Stimulated activated CD4-positive, alpha-beta T cell treated with anti-CD3 and anti-CD28 coated beads, TNF-alpha, amount 100 ng/mL, for 1 hour (primary cell): ENCODE results near the gene GAB1.
"Not testable (repeated sequence)": the region's sequence is repeated elsewhere in the genome, so short reads cannot be mapped to it uniquely, and the experiment has no call there.

ENCODE experiments used
- DNase-seq, 3 donors: peaks; one replicate each; pipeline ENCODE4 v3.0.0-alpha.2; 2020; ENCODE audit warnings: low read depth in 3 of 3, low spot score in 1 of 3

The GAB1 gene

GRCh38 chr4:143337600-143338287 is 1.1 kb downstream of the GAB1 start:
- no peak for DNase-seq

GRCh38 chr4:143338313-143338712 is 1.6 kb downstream of the GAB1 start:
- DNase-seq = no peak

GRCh38 chr4:143339497-143339896 is 2.8 kb downstream of the GAB1 start:
- DNase-seq = no peak

GRCh38 chr4:143341186-143341755 is 4.6 kb downstream of the GAB1 start:
- DNase-seq = no peak

DNA sequence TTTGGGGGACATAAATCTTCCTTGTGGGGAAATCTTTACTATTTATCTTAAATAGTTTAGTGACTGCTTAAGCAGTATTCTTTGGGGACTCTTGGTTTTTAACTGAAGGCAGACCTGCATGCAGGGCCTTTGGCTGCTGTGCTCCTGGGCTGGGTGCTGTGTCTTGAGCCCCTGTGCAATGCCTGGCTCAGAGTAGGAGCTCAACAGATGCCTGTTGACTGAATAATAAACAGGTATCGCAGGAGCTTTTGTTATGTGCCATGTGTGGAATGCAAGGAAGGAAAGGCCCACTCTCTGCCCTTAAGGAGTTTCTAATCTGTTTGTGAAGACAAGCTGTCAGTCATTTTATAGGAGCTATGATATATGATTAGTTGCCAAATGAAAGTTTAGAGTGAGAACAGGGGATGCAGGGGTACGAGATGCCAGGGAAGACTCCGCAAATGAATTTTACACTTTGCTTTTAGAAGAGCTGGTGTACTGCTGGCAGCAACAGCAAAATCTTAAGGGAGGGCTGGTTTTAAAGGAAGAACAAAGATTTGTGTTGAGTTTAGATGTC is 6.7 kb downstream of the GAB1 start:
- no peak for DNase-seq

DNA sequence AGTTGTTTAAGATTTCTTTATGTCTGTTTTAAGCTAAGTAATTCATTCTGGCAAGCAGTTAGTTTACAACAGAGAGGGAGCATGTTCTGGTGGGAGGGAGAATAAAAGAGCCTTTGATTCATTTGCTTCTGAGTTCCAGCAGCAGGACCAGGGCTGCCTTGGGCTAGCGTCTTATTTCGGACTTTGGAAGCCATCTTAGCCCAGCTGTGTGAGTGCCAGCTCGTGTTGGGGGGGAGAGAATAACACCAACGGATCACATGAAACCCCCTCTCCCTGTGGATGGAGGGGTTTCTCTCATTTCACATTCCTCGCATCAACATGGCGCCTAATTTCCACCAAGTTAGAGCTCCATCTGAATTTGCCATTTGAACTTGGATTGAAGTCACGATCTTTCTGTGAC is 7.4 kb downstream of the GAB1 start:
- no peak for DNase-seq

DNA sequence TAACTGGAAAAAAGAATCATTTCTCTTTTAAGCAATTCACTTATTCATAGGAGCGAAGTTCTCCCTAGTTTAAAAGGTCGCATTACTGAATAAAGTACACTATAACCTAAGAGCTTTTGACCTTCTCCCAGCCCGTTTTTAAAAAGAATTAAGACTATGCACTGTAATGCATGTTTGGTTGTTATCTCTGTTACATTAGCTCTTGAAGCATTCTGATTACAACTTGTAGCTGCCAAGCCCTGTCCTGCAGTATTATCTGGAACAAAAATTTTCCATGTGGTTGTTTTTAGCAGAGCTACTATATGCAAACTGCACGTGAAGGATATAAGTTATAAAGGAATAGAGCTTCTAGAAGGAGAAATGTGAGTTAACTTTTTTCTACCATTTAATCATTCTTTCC is 8.1 kb downstream of the GAB1 start:
- no peak for DNase-seq

- no peak for DNase-seq
These were observed 8.7 kb downstream of the GAB1 start for GRCh38 chr4:143345356-143345755.

GRCh38 chr4:143346206-143346605 is 9.5 kb downstream of the GAB1 start:
- no peak for DNase-seq

GRCh38 chr4:143347484-143348111 is 10.9 kb downstream of the GAB1 start:
- no peak for DNase-seq

- DNase-seq = no peak
These were observed 11.8 kb downstream of the GAB1 start for GRCh38 chr4:143348233-143349077.

- not testable (repeated sequence) for DNase-seq
These were observed 13.3 kb downstream of the GAB1 start for GRCh38 chr4:143349858-143350527.

DNA sequence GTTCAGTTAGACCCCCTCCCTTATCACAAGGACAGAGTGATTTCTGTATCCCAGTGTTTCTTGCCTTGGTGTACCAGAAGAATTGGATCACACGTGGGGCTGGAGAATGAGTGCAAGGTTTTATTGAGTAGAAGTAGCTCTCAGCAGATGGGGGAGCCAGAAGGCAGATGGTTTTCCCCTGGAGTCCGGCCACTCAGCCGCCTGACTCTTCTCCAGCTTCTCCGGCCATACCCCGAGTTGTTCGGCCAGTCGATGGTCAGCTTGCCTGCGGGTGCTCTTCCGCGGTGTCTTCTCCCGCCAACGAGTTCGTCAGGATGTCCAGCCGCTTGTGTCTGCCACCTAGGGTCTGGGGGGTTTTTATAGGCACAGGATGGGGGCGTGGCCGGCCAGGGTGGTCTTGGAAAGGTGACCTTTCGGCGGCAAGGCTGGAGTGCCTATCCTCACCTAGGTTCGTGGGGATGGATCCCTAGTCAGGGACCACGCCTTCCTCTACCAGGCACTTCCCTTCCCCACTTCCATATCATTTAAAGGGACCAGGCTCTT is 14.5 kb downstream of the GAB1 start:
- no peak for DNase-seq

- DNase-seq = no peak
These were observed 15.2 kb downstream of the GAB1 start for GRCh38 chr4:143351774-143352451.

DNA sequence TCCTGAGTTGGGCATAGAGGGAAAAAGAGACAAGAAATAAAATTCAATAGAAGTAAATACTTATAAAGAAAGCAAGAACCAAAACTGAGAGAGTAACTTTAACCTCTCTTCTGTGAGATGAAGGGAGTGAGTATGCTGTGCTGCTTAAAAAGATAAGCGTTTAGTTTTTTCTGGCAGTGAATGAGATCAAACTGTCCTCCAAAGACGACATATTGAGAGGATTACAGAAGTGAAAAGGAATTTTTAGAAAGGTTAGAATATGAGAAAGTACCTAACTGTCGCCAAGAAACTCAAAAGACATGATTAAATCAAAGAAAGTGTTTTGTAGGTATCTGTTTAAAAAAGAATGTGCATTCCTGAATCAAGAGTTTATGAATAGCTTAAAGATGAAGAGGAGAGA is 16.0 kb downstream of the GAB1 start:
- no peak for DNase-seq

DNA sequence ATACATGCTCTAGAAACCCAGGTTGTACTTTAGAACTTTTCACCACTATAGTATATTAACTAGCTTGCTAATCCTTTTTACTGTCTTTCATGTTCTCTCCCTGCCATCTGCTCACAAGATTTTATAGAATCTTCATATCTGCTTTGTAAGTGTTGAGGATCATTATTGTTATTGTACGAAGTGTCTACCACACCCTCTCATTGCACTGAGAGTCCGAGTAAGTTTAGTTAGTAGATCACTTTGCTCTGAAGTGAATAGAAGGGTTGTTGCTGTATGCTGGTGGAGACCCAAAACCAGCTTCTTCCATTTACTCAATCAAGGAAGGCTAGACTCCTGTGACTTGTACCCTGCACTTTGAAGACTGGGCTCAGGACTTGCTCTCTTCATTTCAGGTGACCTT is 17.1 kb downstream of the GAB1 start:
- DNase-seq = no peak

GRCh38 chr4:143354990-143355389 is 18.3 kb downstream of the GAB1 start:
- no peak for DNase-seq

GRCh38 chr4:143355540-143356217 is 19.0 kb downstream of the GAB1 start:
- DNase-seq = no peak

- DNase-seq = no peak
These were observed 19.8 kb downstream of the GAB1 start for GRCh38 chr4:143356493-143356892.
